Fibroblast of skin of scalp (primary cell): Measurements from ENCODE around the gene SETDB2. TPM values are rescaled to one million over a fixed set of nuclear protein-coding genes. Genes with fewer than 3 reads are reported as not detected.

Experiments used
- DNase-seq: peaks from one replicate; pipeline ENCODE4 v3.0.0-alpha.2; 2013
- polyA plus RNA-seq, 2 experiments: library from polyadenylated mRNA; unstranded; fragments of 120-200 nt; gene quantifications; one replicate each; pipeline ENCODE4 v1.2.1, GENCODE V29; 2013; ENCODE audit not compliant: insufficient read length in 2 of 2

SETDB2 gene, protein sequence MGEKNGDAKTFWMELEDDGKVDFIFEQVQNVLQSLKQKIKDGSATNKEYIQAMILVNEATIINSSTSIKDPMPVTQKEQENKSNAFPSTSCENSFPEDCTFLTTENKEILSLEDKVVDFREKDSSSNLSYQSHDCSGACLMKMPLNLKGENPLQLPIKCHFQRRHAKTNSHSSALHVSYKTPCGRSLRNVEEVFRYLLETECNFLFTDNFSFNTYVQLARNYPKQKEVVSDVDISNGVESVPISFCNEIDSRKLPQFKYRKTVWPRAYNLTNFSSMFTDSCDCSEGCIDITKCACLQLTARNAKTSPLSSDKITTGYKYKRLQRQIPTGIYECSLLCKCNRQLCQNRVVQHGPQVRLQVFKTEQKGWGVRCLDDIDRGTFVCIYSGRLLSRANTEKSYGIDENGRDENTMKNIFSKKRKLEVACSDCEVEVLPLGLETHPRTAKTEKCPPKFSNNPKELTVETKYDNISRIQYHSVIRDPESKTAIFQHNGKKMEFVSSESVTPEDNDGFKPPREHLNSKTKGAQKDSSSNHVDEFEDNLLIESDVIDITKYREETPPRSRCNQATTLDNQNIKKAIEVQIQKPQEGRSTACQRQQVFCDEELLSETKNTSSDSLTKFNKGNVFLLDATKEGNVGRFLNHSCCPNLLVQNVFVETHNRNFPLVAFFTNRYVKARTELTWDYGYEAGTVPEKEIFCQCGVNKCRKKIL
- 4.3 TPM for polyA plus RNA-seq (2013, experiment 1 of 2; ENCODE audit: insufficient read length)
- polyA plus RNA-seq (2013, experiment 2 of 2; ENCODE audit: insufficient read length): 5.8 TPM

DNA sequence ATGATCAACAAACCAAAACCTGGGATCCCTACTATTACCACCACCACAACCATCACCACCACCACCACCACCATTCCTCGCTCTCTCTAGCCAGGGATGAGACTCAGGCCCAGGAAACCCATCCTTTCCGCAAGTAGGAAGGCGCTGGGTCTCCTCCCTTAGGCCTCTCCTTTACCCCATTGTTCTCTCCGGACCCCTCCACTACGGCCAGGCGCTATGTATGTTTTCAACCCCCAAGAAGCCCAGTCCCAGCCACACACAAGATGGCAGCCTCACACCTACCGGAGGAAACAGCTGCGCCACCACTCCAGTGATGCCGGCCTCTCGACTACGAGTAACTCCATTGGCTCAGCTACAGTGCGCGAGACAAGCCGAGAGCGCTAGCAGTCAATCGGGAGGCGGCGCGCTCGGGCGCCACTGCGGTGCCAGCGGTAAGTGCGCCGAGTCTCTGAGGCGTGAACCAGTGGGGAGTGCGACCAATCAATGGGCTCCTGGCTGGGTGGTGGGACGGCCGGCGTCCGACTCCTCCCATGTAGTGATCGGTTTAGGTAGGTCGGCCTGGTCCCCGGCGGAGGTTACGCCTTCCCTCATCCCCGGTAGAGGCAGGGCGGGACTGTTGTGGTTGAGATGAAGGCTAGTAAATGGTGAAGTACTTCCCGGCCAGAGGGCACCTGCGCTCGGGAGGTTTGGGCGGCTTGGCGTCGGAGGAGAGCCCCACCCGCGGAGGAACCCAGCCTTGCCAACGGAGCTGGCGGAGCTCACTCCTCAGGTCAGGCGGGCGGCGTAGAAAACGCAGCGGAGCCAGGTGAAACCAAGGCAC lies at the start of gene SETDB2, which contains the start of gene CAB39L:
SETDB2 (plus strand) TSS at position 571 of the 820 bp plus-strand sequence. CDS start 7,620 bp downstream, outside the sequence.
CAB39L (minus strand) TSS at position 361 of the 820 bp plus-strand sequence. CDS start 61,154 bp downstream, outside the sequence.
- DNase-seq: peak; percentile 98

GRCh38 chr13:49395451-49395865 lies 48.6 kb upstream of the SETDB2 start:
- peak; percentile 60 for DNase-seq

- no peak for DNase-seq
Measured at GRCh38 chr13:49395878-49396380, 48.1 kb upstream of the SETDB2 start.

DNA sequence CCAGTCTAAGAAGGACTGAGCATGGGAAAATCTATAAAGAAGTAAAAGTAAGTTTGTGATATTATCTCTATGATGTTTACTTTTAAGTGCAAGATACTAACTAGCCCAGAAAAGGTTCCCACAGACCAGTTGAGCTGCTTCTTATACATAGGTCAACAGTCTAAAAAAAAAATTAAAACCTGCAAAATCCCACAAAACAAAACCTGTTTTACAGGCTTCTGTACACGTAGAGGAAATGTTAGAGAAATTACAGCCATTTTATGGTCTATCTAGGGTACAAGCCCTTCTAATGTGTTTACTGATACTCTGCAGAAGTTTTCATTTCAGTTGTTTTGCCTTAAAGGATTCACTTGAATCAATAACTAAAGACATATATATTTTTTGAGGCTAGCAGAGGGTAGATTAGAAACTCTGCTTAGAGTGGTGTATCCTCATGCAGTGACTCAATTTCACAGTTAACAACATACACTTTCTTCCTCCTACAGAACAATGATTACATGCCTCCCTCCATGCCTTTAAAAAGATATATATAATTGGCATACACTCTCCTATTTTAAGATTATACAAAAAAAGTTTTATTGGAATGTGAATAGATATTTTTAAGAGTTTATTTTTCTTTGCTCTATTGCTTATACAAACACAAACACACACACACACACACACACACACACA lies 44.1 kb upstream of the SETDB2 start:
- no peak for DNase-seq

DNA sequence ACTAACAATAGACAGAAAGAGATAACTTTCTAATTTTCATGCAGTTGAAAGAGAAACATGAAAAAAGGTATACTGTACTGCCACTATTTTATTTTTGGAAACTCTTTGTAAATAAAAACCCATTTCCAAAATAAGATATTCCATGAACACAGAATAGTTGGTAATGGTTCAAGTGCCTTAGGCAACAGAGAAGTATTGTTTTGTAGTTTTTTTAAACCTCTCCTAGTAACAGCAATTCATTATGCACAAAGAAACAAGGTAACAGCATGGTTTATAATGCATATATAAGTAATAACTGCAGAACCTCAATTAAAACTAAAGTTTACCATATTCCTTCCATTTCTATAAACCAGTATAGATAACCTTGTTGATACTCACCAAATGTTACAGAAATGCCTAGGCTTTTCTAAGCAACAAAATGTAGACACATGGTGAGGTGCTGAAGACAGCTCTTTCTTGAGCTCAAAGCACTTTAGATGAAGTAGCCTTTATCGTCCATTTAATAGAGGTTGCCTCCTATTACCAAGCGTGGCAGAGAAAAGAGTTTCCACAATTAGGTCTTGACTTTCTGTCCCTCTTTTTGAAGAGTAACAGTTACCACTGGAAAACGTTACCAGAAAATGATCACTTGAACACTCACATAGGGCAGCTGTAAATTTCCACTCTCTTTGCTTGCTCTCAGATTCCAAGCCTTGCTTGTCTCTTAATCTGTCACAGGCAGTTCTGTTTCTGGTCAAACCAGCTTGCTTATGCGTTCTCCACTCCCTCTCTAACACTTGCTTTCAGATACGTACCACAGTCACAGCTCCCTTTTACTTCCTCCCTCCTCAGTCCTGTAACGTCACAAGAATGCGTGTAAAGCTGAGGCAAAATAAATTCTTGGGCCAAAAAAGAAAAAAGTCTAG lies 43.1 kb upstream of the SETDB2 start:
- DNase-seq: peak; percentile 25

GRCh38 chr13:49403996-49404702 lies 39.9 kb upstream of the SETDB2 start:
- DNase-seq: peak; percentile 15

DNA sequence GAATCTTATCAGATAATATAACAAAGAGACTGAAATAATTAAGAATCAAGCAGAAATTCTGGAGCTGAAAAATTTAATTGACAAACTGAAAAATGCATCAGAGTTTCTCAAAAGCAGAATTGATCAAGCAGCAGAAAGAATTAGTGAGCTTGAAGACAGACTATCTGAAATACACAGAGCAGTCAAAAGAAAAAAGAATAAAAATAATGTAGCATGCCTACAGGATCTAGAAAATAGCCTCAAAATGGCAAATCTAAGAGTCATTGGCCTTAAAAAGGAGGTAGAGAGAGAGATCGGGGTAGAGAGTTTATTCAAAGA lies 39.4 kb upstream of the SETDB2 start:
- no peak for DNase-seq

DNA sequence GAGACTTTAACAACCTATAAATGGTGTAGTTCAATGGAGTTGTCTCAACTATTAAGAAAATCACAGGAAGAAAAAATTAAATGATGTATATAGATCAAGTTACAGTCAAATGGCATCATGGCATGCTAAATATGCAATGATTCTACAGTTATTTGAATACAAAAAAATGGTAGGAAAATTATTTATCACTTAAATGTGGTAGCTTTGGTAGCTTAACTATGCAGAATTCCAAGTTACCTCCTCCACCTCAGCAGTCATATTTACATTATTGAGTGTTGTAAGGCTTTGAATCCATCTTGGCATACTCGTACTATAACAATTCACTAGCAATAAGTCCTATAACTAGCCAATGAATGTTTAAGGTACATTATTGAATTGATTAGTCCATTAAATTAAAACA lies 37.0 kb upstream of the SETDB2 start:
- DNase-seq: peak; percentile 31

DNA sequence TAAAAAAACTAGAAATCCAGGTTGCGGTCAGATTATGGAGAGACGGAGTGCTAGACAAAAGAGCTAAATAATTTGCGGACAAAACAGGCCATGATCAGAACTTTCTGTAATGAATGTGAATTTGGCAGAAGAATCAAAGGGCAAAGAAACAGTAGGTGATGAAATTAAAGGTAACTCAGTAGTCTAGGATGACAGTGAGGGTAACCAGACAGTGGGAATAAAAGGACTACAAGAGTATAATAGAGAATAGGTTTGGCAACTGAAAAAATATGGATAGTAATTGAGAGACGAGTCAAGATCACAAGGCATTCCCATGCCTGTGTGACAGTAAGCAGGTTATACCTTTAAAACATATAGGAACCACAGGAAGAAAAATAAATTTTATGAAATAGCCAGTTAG lies 36.1 kb upstream of the SETDB2 start:
- no peak for DNase-seq

DNA sequence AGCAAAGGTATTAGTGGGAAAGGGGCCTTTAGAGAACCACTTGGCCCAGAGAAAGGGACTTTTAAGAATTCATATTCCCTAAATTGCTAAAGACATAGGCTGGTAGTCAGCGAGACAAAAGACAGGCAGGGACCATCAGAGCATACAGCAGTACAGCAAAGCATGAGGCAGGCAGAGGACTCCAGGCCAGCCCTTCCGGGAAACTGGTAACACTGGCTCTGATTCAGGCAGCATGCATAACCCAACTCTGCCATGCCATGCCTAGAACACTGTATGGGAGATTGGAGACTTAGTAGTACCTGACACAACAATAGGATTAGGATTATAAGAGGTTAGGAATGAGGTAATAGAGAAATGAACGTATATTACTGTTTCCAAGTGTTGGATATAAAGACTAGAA lies 35.1 kb upstream of the SETDB2 start:
- DNase-seq: no peak

DNA sequence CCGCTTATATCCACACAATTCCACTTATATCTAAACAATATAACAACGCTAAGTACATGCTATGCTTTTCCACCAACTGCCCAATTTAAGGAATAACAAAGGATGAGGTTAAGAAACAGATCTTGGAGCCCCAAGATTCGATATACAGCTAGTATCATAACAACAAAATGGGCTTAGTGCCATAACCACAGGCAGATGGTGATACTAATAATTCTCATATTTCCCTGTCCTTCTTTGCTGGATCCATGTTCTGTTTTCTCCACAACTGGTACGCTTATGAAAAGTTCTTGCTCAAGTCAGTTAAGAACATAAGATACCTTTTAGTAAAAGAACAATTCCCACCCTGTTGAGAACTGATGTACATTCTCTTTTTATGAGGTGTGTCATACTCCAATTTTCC lies 34.1 kb upstream of the SETDB2 start:
- DNase-seq: no peak

DNA sequence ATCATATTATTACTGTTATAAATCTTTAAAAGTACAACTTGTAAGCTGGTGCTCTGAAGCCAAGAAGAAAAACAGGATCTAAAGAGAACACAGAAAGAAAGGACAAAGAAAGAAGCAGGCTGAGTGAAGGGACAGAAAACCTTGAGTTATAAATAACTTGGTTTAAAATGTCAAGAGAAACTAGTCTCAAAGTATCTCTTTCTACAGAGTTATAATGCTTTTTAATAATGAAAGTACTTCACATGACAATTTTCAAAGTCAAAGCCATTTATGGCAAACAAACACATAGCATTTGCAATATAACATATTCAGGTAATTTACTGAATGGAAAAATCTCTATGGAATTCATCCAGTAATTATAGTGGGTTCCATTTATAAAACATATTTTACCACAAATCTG lies 33.6 kb upstream of the SETDB2 start:
- no peak for DNase-seq

- no peak for DNase-seq
Measured at GRCh38 chr13:49411353-49411752, 32.7 kb upstream of the SETDB2 start.

DNA sequence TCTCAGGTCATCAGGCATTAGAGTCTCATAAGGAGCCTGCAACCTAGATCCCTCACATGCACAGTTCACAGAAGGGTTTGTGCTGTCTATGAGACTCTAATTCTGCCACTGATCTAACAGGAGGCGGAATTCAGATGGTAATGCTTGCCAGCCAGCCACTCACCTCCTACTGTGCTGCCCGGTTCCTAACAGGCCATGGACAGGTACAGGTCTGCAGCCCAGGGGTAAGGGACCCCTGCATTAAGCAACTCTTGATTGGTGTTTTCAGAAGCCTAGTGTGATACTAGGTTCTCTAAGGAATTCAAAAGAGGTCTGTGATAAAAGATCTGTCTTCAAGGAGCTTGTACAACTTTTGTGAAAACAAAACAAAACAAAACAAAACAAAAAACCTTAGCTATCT lies 31.3 kb upstream of the SETDB2 start:
- no peak for DNase-seq

GRCh38 chr13:49417161-49417560 lies 26.9 kb upstream of the SETDB2 start:
- no peak for DNase-seq

- no peak for DNase-seq
Measured at GRCh38 chr13:49418206-49418605, 25.9 kb upstream of the SETDB2 start.

DNA sequence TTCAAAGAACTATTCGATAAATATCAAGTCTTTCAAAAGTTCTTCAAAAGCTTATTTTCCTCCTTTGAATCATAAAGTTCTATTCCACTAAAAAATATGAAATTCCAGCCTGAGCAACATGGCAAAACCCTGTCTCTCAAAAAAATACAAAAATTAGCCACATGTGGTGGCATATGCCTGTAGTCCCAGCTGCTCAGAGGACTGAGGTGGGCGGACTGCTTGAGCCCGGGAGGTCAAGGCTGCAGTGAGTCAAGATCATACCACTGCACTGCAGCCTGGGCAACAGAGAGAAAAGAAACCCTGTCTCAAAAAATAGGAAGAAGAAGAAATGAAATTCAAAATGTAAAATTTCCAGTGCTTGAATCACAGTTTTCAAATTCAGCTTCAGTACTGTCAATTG lies 24.8 kb upstream of the SETDB2 start:
- no peak for DNase-seq

DNA sequence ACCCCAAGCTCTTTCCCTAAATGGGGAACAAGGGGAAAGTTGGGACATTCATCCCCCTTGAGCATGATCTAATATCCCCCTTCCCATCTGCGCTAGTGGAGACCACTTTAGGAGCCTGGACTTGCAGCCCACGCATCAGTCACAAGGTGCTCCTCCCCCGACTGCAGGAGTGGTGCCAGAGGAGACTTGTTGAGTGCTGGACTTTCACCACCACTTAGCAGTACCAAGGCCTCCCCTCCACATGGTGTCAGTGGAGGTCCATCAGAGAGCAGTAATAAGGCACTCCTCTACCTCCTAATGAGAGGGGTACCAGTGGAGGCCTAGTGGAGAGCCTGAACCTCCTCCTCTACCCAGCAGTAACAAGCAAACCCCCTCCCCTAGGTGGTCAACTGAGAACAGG lies 22.7 kb upstream of the SETDB2 start:
- DNase-seq: no peak

GRCh38 chr13:49424011-49424560 lies 20.0 kb upstream of the SETDB2 start:
- no peak for DNase-seq
